ENCODE measurements around the gene PEAR1.

DNA sequence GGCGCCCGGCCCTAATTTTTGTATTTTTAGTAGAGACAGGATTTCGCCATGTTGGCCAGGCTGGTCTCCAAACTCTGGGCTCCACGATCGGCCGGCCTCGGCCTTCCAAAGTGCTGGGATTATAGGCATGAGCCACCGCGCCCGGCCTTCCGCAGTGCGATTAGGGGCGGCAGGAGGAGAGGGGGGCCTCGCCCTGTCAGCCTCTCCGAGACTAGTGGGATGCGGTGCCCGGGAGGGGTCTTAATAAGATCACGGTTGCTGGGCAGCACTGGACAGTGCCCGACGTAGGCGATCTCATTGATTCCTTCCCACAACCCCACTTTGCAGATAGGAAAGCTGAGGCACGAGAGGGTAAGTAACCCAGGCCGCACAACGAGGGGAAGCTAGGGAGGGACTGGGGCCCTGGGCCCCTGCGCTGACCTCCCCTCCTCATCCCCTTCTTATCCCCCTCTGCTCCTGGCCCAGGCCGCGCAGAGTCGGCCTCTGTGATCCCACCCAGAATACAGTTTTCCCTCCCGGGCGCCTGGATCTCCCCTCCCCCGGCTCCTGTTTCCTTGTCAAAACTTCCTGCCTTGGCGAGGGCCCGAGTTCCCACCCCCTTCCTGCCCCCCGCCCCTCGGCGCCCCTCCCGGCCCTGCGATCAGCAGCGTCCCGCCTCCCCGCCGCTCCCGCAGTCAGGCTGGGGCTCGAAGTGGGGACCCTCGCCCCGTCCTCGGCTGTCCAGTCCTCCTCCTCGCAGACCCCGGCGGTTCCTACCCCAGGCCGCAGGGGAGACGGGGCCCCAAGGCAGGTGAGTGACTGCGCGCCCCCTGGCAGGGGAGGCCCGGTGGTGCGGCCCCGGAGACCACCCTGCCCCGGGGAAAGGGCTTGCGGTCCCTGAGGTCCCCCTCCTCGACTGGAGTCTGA is at the start of gene PEAR1:
- TF ChIP-seq, protein P1, sequence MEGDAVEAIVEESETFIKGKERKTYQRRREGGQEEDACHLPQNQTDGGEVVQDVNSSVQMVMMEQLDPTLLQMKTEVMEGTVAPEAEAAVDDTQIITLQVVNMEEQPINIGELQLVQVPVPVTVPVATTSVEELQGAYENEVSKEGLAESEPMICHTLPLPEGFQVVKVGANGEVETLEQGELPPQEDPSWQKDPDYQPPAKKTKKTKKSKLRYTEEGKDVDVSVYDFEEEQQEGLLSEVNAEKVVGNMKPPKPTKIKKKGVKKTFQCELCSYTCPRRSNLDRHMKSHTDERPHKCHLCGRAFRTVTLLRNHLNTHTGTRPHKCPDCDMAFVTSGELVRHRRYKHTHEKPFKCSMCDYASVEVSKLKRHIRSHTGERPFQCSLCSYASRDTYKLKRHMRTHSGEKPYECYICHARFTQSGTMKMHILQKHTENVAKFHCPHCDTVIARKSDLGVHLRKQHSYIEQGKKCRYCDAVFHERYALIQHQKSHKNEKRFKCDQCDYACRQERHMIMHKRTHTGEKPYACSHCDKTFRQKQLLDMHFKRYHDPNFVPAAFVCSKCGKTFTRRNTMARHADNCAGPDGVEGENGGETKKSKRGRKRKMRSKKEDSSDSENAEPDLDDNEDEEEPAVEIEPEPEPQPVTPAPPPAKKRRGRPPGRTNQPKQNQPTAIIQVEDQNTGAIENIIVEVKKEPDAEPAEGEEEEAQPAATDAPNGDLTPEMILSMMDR (conservative IDR thresholded peaks at IDR 0.05) = no peak
- TF ChIP-seq EZH2 (IDR thresholded peaks at IDR 0.05; ENCODE audit: low read depth) = no peak
